Stimulated activated CD8-positive, alpha-beta memory T cell treated with anti-CD3 and anti-CD28 coated beads, Interleukin-2, amount 100 ng/mL, for 48 hours (primary cell): ENCODE measurements around the gene ALKAL2.
"Not testable (repeated sequence)": the region's sequence is repeated elsewhere in the genome, so short reads cannot be mapped to it uniquely, and the experiment has no call there.

Source experiments
- DNase-seq, 2 donors: peaks; one replicate each; pipeline ENCODE4 v3.0.0-alpha.2; 2020; ENCODE audit warnings: low read depth in 2 of 2

ALKAL2 gene

GRCh38 chr2:287911-288757, at the start of gene ALKAL2:
Gene ALKAL2 (minus strand): TSS chr2:288091. CDS start chr2:287835, 256 bp downstream.
- DNase-seq: no peak

GRCh38 chr2:336949-337348, 49.1 kb upstream of the ALKAL2 start:
- DNase-seq: not testable (repeated sequence)

GRCh38 chr2:336360-336759, 48.5 kb upstream of the ALKAL2 start:
- DNase-seq: no peak

GRCh38 chr2:332592-332991, 44.7 kb upstream of the ALKAL2 start:
- no peak for DNase-seq

GRCh38 chr2:328761-329160, 40.9 kb upstream of the ALKAL2 start:
- no peak for DNase-seq

GRCh38 chr2:323035-323434, 35.1 kb upstream of the ALKAL2 start:
- DNase-seq: no peak

- no peak for DNase-seq
These were observed 34.4 kb upstream of the ALKAL2 start for GRCh38 chr2:322326-322725.

GRCh38 chr2:320561-320960, 32.7 kb upstream of the ALKAL2 start:
- no peak for DNase-seq

GRCh38 chr2:319059-319600, 31.2 kb upstream of the ALKAL2 start:
- no peak for DNase-seq

- peak in 1 of 2 donors; percentile 26 for DNase-seq
These were observed 29.9 kb upstream of the ALKAL2 start for GRCh38 chr2:317501-318424.

GRCh38 chr2:316381-316780, 28.5 kb upstream of the ALKAL2 start:
- DNase-seq: no peak

- not testable (repeated sequence) for DNase-seq
These were observed 28.0 kb upstream of the ALKAL2 start for GRCh38 chr2:315925-316324.

GRCh38 chr2:314561-315336, 26.9 kb upstream of the ALKAL2 start:
- no peak for DNase-seq

- DNase-seq: no peak
These were observed 26.1 kb upstream of the ALKAL2 start for GRCh38 chr2:313991-314390.

- no peak for DNase-seq
These were observed 23.1 kb upstream of the ALKAL2 start for GRCh38 chr2:310994-311393.

GRCh38 chr2:309954-310510, 22.1 kb upstream of the ALKAL2 start:
- DNase-seq: no peak

- no peak for DNase-seq
These were observed 21.5 kb upstream of the ALKAL2 start for GRCh38 chr2:309148-309953.

- no peak for DNase-seq
These were observed 17.5 kb upstream of the ALKAL2 start for GRCh38 chr2:305366-305765.

GRCh38 chr2:296354-296753, 8.5 kb upstream of the ALKAL2 start:
- no peak for DNase-seq

GRCh38 chr2:295090-295489, 7.2 kb upstream of the ALKAL2 start:
- no peak for DNase-seq
